Umbilical cord (tissue), 1 donor: ENCODE results near the gene SPATA13. TPM values are rescaled to one million over a fixed set of nuclear protein-coding genes. Genes with fewer than 3 reads are reported as not detected.

Experiments used
- total RNA-seq: library from RNA; depleted of rRNA; stranded (reverse); fragments of >200 nt; gene quantifications from one replicate; pipeline ENCODE4 v1.2.3, GENCODE V29; 2014; ENCODE audit warnings: low replicate concordance; ENCODE audit not compliant: insufficient read depth

The SPATA13 gene
- total RNA-seq, 1 donor from 2014 or later: 9.1 TPM

Other genes starting within 250 kb of the SPATA13 start
- gene C1QTNF9, start 148.9 kb downstream of the SPATA13 start, total RNA-seq: 1.4 TPM